AG04449 (cell line): ENCODE results near the gene KCNQ5.

Experiments used
- CTCF ChIA-PET: fragments of 350-600 bp; formaldehyde crosslinking; extraction: SDS; loops from one replicate; lab custom pipeline; 2021; ENCODE audit warnings: antibody characterized with exemption; lab: Yijun Ruan, JAX
- POLR2A ChIA-PET: fragments of 400-600, 350-600 bp; formaldehyde crosslinking; extraction: SDS; loops from one replicate; lab custom pipeline; 2020; ENCODE audit warnings: antibody characterized with exemption, inconsistent platforms; lab: Yijun Ruan, JAX
- DNase-seq: peaks from one replicate; pipeline ENCODE4 v3.0.0-alpha.2; 2010; ENCODE audit warnings: low read depth, low spot score
- H3K4me3 ChIP-seq: 2 replicates; pipeline ENCODE4 v1.5.1; 2011; ENCODE audit warnings: low read depth, mild to moderate bottlenecking, control low read depth, low read length
- TF ChIP-seq, protein P1 (sequence below): IDR thresholded peaks from one replicate; pipeline ENCODE4 v1.5.1; 2011; ENCODE audit warnings: mild to moderate bottlenecking, moderate library complexity, low read length, control low read depth, inconsistent platforms; ENCODE audit not compliant: insufficient read depth; ENCODE audit errors: missing control alignments

Gene KCNQ5

GRCh38 chr6:72809746-72810379 lies 188.0 kb downstream of the KCNQ5 start:
- H3K4me3 ChIP-seq = no peak overlapping the region
- TF ChIP-seq, protein P1, sequence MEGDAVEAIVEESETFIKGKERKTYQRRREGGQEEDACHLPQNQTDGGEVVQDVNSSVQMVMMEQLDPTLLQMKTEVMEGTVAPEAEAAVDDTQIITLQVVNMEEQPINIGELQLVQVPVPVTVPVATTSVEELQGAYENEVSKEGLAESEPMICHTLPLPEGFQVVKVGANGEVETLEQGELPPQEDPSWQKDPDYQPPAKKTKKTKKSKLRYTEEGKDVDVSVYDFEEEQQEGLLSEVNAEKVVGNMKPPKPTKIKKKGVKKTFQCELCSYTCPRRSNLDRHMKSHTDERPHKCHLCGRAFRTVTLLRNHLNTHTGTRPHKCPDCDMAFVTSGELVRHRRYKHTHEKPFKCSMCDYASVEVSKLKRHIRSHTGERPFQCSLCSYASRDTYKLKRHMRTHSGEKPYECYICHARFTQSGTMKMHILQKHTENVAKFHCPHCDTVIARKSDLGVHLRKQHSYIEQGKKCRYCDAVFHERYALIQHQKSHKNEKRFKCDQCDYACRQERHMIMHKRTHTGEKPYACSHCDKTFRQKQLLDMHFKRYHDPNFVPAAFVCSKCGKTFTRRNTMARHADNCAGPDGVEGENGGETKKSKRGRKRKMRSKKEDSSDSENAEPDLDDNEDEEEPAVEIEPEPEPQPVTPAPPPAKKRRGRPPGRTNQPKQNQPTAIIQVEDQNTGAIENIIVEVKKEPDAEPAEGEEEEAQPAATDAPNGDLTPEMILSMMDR = no peak
- ChIA-PET CTCF (interaction anchor here (0.9 to 1.7 kb wide), 2 partner anchors 11 to 194 kb away, joined by 3 to 5 read pairs; no protein-coding TSS in a partner anchor), POLR2A (no interaction called here)
- no peak for DNase-seq

DNA sequence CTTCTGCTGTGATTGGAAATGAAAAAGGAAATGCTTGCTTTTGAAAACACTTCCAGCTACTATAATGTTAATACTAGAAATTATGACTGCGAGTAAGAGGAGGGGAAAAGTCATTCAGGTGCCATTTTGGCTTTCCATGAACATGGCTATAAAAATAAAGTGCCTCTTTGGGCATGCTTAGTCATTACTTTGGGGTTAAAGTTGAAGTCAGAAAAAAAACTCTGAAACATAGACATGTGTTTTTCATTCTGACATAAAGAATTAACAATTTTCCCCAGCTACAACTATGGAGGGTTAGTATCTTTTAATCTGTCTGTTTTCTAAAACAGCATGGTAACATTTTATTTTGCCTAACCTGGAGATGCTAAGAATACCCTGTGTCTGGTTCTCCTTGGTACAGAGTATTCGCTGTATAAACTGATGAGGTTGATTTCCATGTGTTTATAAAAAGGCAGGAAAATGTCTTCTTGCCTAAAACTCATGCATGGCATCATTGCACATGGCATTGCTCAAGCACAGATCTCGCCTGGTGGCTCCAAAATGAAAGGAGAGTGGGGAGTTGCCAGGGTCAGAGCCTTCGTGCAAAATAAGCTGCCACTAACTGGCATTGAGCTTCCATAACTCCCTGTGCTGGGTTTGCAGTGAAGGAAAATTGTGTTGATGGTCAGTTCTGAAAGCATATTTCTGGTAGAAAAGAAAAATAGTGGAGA lies 188.9 kb downstream of the KCNQ5 start:
- POLR2A ChIA-PET = no interaction called here
- CTCF ChIA-PET = interaction anchor here (0.9 to 1.7 kb wide), 2 partner anchors 10 to 194 kb away, joined by 3 to 5 read pairs; no protein-coding TSS in a partner anchor
- TF ChIP-seq, protein P1 = no peak
- no peak overlapping the region for H3K4me3 ChIP-seq
- no peak for DNase-seq

GRCh38 chr6:72811971-72812421 lies 190.1 kb downstream of the KCNQ5 start:
- POLR2A ChIA-PET = no interaction called here

GRCh38 chr6:72813807-72814596 lies 192.1 kb downstream of the KCNQ5 start:
- DNase-seq = no peak
- TF ChIP-seq, protein P1 = no peak
- no peak overlapping the region for H3K4me3 ChIP-seq
- ChIA-PET CTCF (no interaction called here), POLR2A (no interaction called here)

More at GRCh38 chr6:72811971-72812421, 190.1 kb downstream of the KCNQ5 start:
- no peak overlapping the region for H3K4me3 ChIP-seq
- CTCF ChIA-PET = interaction anchor here (0.7 kb wide), 1 partner anchor 14 kb away, joined by 3 read pairs; no protein-coding TSS in a partner anchor
- DNase-seq = no peak
- TF ChIP-seq, protein P1 = no peak

GRCh38 chr6:72816022-72816421 lies 194.2 kb downstream of the KCNQ5 start:
- no peak for DNase-seq
- CTCF ChIA-PET = no interaction called here
- POLR2A ChIA-PET = no interaction called here
- TF ChIP-seq, protein P1 = no peak
- no peak overlapping the region for H3K4me3 ChIP-seq
